ENCODE results near the gene DDX5. TPM values are rescaled to one million over a fixed set of nuclear protein-coding genes. Genes with fewer than 3 reads are reported as not detected.
"Not testable (repeated sequence)": the region's sequence is repeated elsewhere in the genome, so short reads cannot be mapped to it uniquely, and the experiment has no call there.

The DDX5 gene
- total RNA-seq, 3 donors from 2014 or later, result 464 to 736 (median 551) TPM

DNA sequence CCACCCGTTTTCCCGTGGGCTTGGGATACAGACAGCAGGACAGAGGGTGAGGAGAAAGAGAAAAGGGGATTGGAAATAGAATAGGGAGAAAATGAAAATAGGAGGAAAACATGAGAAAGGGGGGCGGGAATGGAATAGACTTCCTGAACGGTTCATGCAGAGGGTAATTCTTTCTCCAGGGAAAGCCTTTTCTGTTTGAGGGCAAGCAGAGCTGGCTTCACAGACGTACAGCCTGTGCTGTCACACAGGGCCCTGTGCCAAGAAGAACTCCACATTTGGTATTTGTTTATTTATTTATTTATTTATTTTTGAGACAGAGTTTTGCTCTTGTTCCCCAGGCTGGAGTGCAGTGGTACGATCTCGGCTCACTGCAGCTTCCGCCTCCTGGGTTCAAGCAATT lies 45.1 kb downstream of the DDX5 start:
- Histone ChIP-seq H3K4me1 (ENCODE audit: low read depth) (no peaks in the 10 kb centered on the region), H3K36me3 (ENCODE audit: low read depth) (no peaks in the 10 kb centered on the region), H3K9me3 (no peaks in the 10 kb centered on the region), H3K4me3 (no peak overlapping the region)
- TF ChIP-seq CTCF (IDR thresholded peaks at IDR 0.05), result no peak
- no peak for DNase-seq
- intact Hi-C loops (cut with DNase I, micrococcal nuclease), result no loop called here
- no peak for ATAC-seq

- H3K4me1 ChIP-seq (ENCODE audit: low read depth); ATAC-seq; intact Hi-C loops (cut with DNase I, micrococcal nuclease); H3K9me3 ChIP-seq; H3K36me3 ChIP-seq (ENCODE audit: low read depth); DNase-seq; H3K4me3 ChIP-seq: not testable (repeated sequence)
Observed at GRCh38 chr17:64459818-64460217, 46.3 kb downstream of the DDX5 start.

GRCh38 chr17:64459284-64459747 lies 46.8 kb downstream of the DDX5 start:
- Histone ChIP-seq H3K9me3 (no peaks in the 10 kb centered on the region), H3K4me1 (ENCODE audit: low read depth) (no peaks in the 10 kb centered on the region), H3K36me3 (ENCODE audit: low read depth) (no peaks in the 10 kb centered on the region), H3K4me3 (no peak overlapping the region)
- peak; percentile 87 for ATAC-seq
- DNase-seq, result no peak
- no peak for TF ChIP-seq CTCF (IDR thresholded peaks at IDR 0.05)
- intact Hi-C loops (cut with DNase I, micrococcal nuclease), result no loop called here

DNA sequence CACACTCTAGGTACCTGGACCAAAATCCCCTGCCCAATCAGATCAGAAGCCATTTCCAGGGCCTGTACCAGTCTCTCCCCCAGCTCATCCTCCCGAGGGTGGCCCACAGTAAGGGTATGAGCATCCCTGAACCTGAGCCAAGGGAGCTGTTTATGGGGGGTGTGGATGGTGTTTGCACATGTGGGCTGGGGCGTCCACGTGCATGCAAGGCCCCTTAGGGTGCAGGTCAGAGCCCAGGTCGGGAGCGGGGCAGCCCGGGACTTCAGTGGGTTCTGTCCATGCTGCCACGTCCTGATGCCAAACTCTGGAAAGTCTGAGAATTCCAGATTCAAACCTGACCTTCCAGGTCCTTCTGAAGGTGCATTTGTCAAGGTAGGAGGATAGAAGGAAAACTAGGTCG lies 47.3 kb downstream of the DDX5 start:
- DNase-seq, result no peak
- ATAC-seq, result no peak
- no peak overlapping the region for H3K4me3 ChIP-seq
- no peaks in the 10 kb centered on the region for H3K4me1 ChIP-seq (ENCODE audit: low read depth)
- H3K36me3 ChIP-seq (ENCODE audit: low read depth), result no peaks in the 10 kb centered on the region
- intact Hi-C loops (cut with DNase I, micrococcal nuclease), result no loop called here
- H3K9me3 ChIP-seq, result no peaks in the 10 kb centered on the region
- no peak for TF ChIP-seq CTCF (IDR thresholded peaks at IDR 0.05)

GRCh38 chr17:64457156-64457555 lies 48.9 kb downstream of the DDX5 start:
- H3K4me1 ChIP-seq (ENCODE audit: low read depth), result no peaks in the 10 kb centered on the region
- no peak for ATAC-seq
- no peak for DNase-seq
- no peaks in the 10 kb centered on the region for H3K9me3 ChIP-seq
- intact Hi-C loops (cut with DNase I, micrococcal nuclease), result no loop called here
- TF ChIP-seq CTCF (IDR thresholded peaks at IDR 0.05), result no peak
- no peaks in the 10 kb centered on the region for H3K36me3 ChIP-seq (ENCODE audit: low read depth)
- H3K4me3 ChIP-seq, result no peak overlapping the region

GRCh38 chr17:64455993-64456885 lies 49.9 kb downstream of the DDX5 start:
- Histone ChIP-seq H3K4me3 (no peak overlapping the region), H3K36me3 (ENCODE audit: low read depth) (no peaks in the 10 kb centered on the region), H3K4me1 (ENCODE audit: low read depth) (no peaks in the 10 kb centered on the region), H3K9me3 (no peaks in the 10 kb centered on the region)
- DNase-seq (no peak), ATAC-seq (peak; percentile 72)
- intact Hi-C loops (cut with DNase I, micrococcal nuclease), result no loop called here
- TF ChIP-seq CTCF (IDR thresholded peaks at IDR 0.05), result no peak

Data from mucosa of descending colon (tissue), 3 donors.